WTC11 (cell line): Measurements from ENCODE around the gene MAP4K3. TPM values are rescaled to one million over a fixed set of nuclear protein-coding genes. Genes with fewer than 3 reads are reported as not detected.

Experiments
- ATAC-seq: fragments of 200-7000 bp; cut with Tn5 transposase; 2 replicates; pipeline ENCODE4 v1.10.0; 2021; ENCODE audit warnings: mild to moderate bottlenecking, moderate library complexity
- CTCF ChIA-PET: fragments of 300-600 bp; sonication (Branson Sonifier 250); formaldehyde crosslinking; loops from one replicate; lab custom pipeline; 2021; ENCODE audit warnings: antibody characterized with exemption; lab: Charles Lee
- POLR2A ChIA-PET: fragments of 350-600 bp; sonication (Branson Sonifier 250); formaldehyde crosslinking; loops from one replicate; lab custom pipeline; 2021; ENCODE audit warnings: antibody characterized with exemption; lab: Charles Lee
- DNase-seq: peaks from one replicate; pipeline ENCODE4 v3.0.0; 2021; ENCODE audit warnings: low spot score
- H3K27ac Mint-ChIP-seq: 2 replicates; pipeline ENCODE4 v1.8.0; 2021; ENCODE audit warnings: mixed read lengths
- H3K27me3 Mint-ChIP-seq: 2 replicates; pipeline ENCODE4 v1.8.0; 2021; ENCODE audit warnings: low read depth, mild to moderate bottlenecking, moderate library complexity, mixed read lengths
- H3K36me3 Mint-ChIP-seq: 2 replicates; pipeline ENCODE4 v1.8.0; 2021; ENCODE audit warnings: mixed read lengths
- H3K4me1 Mint-ChIP-seq: 2 replicates; pipeline ENCODE4 v1.8.0; 2022; ENCODE audit warnings: mixed read lengths
- H3K4me3 Mint-ChIP-seq: 2 replicates; pipeline ENCODE4 v1.8.0; 2021; ENCODE audit warnings: mild to moderate bottlenecking, moderate library complexity, mixed read lengths
- H3K9me3 Mint-ChIP-seq: 2 replicates; pipeline ENCODE4 v1.8.0; 2021; ENCODE audit warnings: mixed read lengths
- ELF4 ChIP-seq: sonication (generic); formaldehyde crosslinking; IDR thresholded peaks from 2 replicates; pipeline ENCODE4 v1.8.1; 2022; ENCODE audit warnings: low read depth, mild to moderate bottlenecking, moderate library complexity, missing genetic modification reagents
- FOXK1 ChIP-seq: sonication (generic); formaldehyde crosslinking; IDR thresholded peaks from 2 replicates; pipeline ENCODE4 v1.8.0; 2022; ENCODE audit warnings: mild to moderate bottlenecking, moderate library complexity, missing genetic modification reagents
- NFE2L1 ChIP-seq: sonication (generic); formaldehyde crosslinking; IDR thresholded peaks from 2 replicates; pipeline ENCODE4 v1.8.1; 2023; ENCODE audit warnings: missing genetic modification reagents
- NR2C2 ChIP-seq: sonication (generic); formaldehyde crosslinking; IDR thresholded peaks from 2 replicates; pipeline ENCODE4 v1.8.0; 2022; ENCODE audit warnings: mild to moderate bottlenecking, missing genetic modification reagents
- NR3C1 ChIP-seq: sonication (generic); formaldehyde crosslinking; conservative IDR thresholded peaks from 2 replicates; pipeline ENCODE4 v1.8.1; 2023; ENCODE audit warnings: low read depth, mild to moderate bottlenecking, missing genetic modification reagents
- PRRX2 ChIP-seq: fragments of 250-450 bp; sonication (Bioruptor Pico); IDR thresholded peaks from 2 replicates; pipeline ENCODE4 v1.8.0; 2021; ENCODE audit warnings: mild to moderate bottlenecking
- SP1 ChIP-seq: sonication (generic); formaldehyde crosslinking; conservative IDR thresholded peaks from 2 replicates; pipeline ENCODE4 v1.8.1; 2022; ENCODE audit warnings: missing genetic modification reagents
- TCF7 ChIP-seq: sonication (generic); formaldehyde crosslinking; IDR thresholded peaks from 2 replicates; pipeline ENCODE4 v1.8.0; 2022; ENCODE audit warnings: mild to moderate bottlenecking, low read depth, missing genetic modification reagents, moderate library complexity
- TEAD1 ChIP-seq: sonication (generic); formaldehyde crosslinking; IDR thresholded peaks from 2 replicates; pipeline ENCODE4 v1.8.0; 2022; ENCODE audit warnings: mild to moderate bottlenecking, missing genetic modification reagents
- ZNF232 ChIP-seq: sonication (generic); formaldehyde crosslinking; IDR thresholded peaks from 2 replicates; pipeline ENCODE4 v1.8.0; 2022; ENCODE audit warnings: mild to moderate bottlenecking, missing genetic modification reagents
- ZNF263 ChIP-seq: sonication (generic); formaldehyde crosslinking; IDR thresholded peaks from 2 replicates; pipeline ENCODE4 v1.8.1; 2022; ENCODE audit warnings: low read depth, mild to moderate bottlenecking, moderate library complexity, missing genetic modification reagents
- ZNF671 ChIP-seq: fragments of 250-450 bp; sonication (Bioruptor Pico); IDR thresholded peaks from 2 replicates; pipeline ENCODE4 v1.8.0; 2021; ENCODE audit warnings: mild to moderate bottlenecking
- total RNA-seq: library from RNA; stranded (reverse); gene quantifications from 3 replicates; pipeline ENCODE4 v1.2.3, GENCODE V29; 2021
- TF ChIP-seq, protein P1 (sequence below): fragments of 250-450 bp; sonication (Bioruptor Pico); IDR thresholded peaks from 2 replicates; pipeline ENCODE4 v1.9.0; 2021; ENCODE audit warnings: mild to moderate bottlenecking
- TF ChIP-seq, protein P2 (sequence below): sonication (generic); formaldehyde crosslinking; IDR thresholded peaks from 2 replicates; pipeline ENCODE4 v1.8.0; 2022; ENCODE audit warnings: mild to moderate bottlenecking, missing genetic modification reagents
- TF ChIP-seq, protein P3 (sequence below): fragments of 250-450 bp; sonication (Bioruptor Pico); IDR thresholded peaks from 2 replicates; pipeline ENCODE4 v1.9.0; 2021; ENCODE audit warnings: moderate library complexity, mild to moderate bottlenecking, inconsistent platforms, borderline replicate concordance
- TF ChIP-seq, protein P4 (sequence below): sonication (generic); formaldehyde crosslinking; IDR thresholded peaks from 2 replicates; pipeline ENCODE4 v1.8.1; 2023; ENCODE audit warnings: mild to moderate bottlenecking, missing genetic modification reagents, moderate library complexity
- TF ChIP-seq, protein P5 (sequence below): sonication (generic); formaldehyde crosslinking; IDR thresholded peaks from 2 replicates; pipeline ENCODE4 v1.8.0; 2023; ENCODE audit warnings: missing genetic modification reagents
- TF ChIP-seq, protein P6 (sequence below): fragments of 200-600 bp; IDR thresholded peaks from 2 replicates; pipeline ENCODE4 v1.8.0; 2022; ENCODE audit warnings: antibody characterized with exemption
- TF ChIP-seq, protein P7 (sequence below): sonication (generic); formaldehyde crosslinking; IDR thresholded peaks from 2 replicates; pipeline ENCODE4 v1.8.1; 2022; ENCODE audit warnings: mild to moderate bottlenecking, missing genetic modification reagents, moderate library complexity, borderline replicate concordance
- TF ChIP-seq, protein P8 (sequence below): sonication (generic); formaldehyde crosslinking; IDR thresholded peaks from 2 replicates; pipeline ENCODE4 v1.8.1; 2023; ENCODE audit warnings: mild to moderate bottlenecking, moderate library complexity, missing genetic modification reagents

The MAP4K3 gene
- total RNA-seq, 1 experiment from 2014 or later = 73.2 TPM

DNA sequence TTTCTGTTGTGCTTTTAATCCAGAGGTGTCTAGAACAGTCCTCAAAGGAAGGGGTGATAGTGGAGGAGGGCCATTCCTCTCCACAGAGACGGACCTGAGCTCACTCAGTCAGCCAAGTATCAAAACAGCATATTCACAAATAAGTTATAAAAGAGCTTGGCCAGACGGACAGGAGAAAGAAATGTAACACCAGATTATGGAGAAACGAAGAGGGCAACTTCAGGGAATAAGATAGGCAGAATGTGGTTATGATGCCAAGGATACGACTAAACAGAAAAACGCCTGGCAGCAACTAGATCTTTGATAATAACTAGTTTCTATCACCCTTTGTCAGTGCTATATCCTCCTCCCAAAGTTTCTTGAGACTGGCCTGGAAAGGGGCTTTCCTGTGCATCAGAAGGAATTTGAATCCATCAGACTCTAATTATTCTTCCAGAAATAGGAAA lies 42.5 kb downstream of the MAP4K3 start:
- no peaks in the 10 kb centered on the region for H3K9me3 Mint-ChIP-seq
- DNase-seq (no peak), ATAC-seq (0 out of 2 replicates have a peak, but pooled peaks have one; percentile 22)
- ChIA-PET CTCF (no interaction called here), POLR2A (interaction anchor here (2.0 kb wide), 1 partner anchor 18 kb away, joined by 4 read pairs; no protein-coding TSS in a partner anchor)
- H3K4me3 Mint-ChIP-seq = no peak overlapping the region
- H3K36me3 Mint-ChIP-seq = no peaks in the 10 kb centered on the region
- TF ChIP-seq TCF7 (CRISPR knock-in tag) (no peak), PRRX2 (CRISPR knock-in tag) (no peak), NFE2L1 (CRISPR knock-in tag) (no peak), SP1 (CRISPR knock-in tag) (no peak)
- TF ChIP-seq, protein P1, sequence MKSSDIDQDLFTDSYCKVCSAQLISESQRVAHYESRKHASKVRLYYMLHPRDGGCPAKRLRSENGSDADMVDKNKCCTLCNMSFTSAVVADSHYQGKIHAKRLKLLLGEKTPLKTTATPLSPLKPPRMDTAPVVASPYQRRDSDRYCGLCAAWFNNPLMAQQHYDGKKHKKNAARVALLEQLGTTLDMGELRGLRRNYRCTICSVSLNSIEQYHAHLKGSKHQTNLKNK (CRISPR knock-in tag) = no peak
- TF ChIP-seq, protein P2, sequence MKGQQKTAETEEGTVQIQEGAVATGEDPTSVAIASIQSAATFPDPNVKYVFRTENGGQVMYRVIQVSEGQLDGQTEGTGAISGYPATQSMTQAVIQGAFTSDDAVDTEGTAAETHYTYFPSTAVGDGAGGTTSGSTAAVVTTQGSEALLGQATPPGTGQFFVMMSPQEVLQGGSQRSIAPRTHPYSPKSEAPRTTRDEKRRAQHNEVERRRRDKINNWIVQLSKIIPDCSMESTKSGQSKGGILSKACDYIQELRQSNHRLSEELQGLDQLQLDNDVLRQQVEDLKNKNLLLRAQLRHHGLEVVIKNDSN = no peak
- TF ChIP-seq, protein P3, sequence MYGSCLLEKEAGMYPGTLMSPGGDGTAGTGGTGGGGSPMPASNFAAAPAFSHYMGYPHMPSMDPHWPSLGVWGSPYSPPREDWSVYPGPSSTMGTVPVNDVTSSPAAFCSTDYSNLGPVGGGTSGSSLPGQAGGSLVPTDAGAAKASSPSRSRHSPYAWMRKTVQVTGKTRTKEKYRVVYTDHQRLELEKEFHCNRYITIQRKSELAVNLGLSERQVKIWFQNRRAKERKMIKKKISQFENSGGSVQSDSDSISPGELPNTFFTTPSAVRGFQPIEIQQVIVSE (CRISPR knock-in tag) = no peak
- no peaks in the 10 kb centered on the region for H3K27me3 Mint-ChIP-seq
- H3K4me1 Mint-ChIP-seq = peaks cover 37% of the 10 kb centered on the region
- H3K27ac Mint-ChIP-seq = peak overlapping the region; percentile 85

DNA sequence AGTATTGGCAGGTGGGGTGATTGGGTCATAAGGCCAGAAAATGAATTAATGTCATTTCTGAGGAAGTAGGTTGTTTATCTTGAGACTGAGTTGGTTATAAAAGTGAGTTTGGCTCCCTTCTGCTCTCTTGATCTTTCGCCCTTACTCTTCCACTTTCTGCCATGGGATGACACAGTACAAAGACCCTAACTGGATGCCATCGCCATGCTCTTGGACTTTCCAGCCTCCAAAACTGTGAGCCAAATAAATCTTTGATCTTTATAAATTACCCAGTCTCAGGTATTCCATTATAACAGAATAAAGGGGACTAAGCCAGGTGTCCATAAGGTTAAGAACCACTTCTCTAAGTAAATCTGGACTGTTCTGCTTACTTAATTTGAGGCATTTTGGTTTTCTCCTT lies 44.4 kb downstream of the MAP4K3 start:
- Mint-ChIP-seq H3K27ac (no peak overlapping the region), H3K4me1 (peaks cover 49% of the 10 kb centered on the region), H3K4me3 (no peak overlapping the region), H3K36me3 (no peaks in the 10 kb centered on the region), H3K27me3 (no peaks in the 10 kb centered on the region), H3K9me3 (no peaks in the 10 kb centered on the region)
- DNase-seq = no peak
- ChIA-PET POLR2A (no interaction called here), CTCF (interaction anchor here (0.5 kb wide), 1 partner anchor 94 kb away, joined by 3 read pairs; no protein-coding TSS in a partner anchor)
- TF ChIP-seq, protein P3 (CRISPR knock-in tag) = no peak
- TF ChIP-seq ZNF232 (CRISPR knock-in tag) (no peak), SP1 (CRISPR knock-in tag) (no peak)
- no peak for ATAC-seq

DNA sequence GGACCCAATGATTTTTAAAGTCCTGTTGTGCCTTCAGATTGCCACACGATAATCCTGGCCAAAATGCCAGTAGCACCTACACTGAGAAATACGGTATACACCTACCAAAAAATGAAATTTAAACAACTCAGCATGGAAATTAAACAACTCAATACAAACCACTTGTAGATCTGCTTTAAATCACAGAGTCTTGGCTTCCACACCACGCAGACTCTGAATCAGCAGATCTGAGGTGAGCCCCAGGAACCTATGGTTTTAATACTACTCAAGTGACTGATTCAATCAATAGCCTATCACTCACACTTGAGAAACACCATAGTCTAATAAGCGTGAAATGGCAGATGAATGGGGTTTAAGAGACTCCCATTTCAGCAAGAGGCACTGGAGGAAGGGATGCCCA lies 46.9 kb downstream of the MAP4K3 start:
- H3K9me3 Mint-ChIP-seq = peaks cover 10% of the 10 kb centered on the region
- no peak for TF ChIP-seq FOXK1
- TF ChIP-seq, all 79 proteins: peak for 0
- ATAC-seq (no peak), DNase-seq (no peak)
- Mint-ChIP-seq H3K27ac (peak overlapping the region; percentile 75), H3K36me3 (peaks cover 17% of the 10 kb centered on the region), H3K4me1 (peaks cover 49% of the 10 kb centered on the region), H3K27me3 (no peaks in the 10 kb centered on the region), H3K4me3 (no peak overlapping the region)
- ChIA-PET CTCF (no interaction called here), POLR2A (no interaction called here)

DNA sequence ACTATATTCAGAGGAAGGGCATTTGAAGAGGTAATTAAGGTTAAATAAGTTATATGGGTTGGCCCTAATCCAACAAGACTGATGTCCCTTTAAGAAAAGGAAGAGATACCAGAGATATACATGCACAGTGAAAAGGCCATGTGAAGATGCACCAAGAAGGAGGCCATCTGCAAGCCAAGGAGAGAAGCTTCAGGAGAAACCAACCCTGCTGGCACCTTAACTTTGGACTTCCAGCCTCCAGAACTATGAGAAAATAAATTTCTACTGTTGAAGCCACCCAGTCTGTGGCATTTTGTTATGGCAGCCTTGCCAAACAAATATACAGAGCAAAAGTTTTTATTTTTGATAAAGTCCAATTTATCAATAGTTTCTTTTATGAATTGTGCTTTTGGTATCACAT lies 51.0 kb downstream of the MAP4K3 start:
- peaks cover 60% of the 10 kb centered on the region for H3K4me1 Mint-ChIP-seq
- no peak for ATAC-seq
- ChIA-PET CTCF (no interaction called here), POLR2A (interaction anchor here (0.7 kb wide), 1 partner anchor 22 kb away, joined by 3 read pairs; no protein-coding TSS in a partner anchor)
- DNase-seq = no peak
- H3K27ac Mint-ChIP-seq = no peak overlapping the region
- no peak overlapping the region for H3K4me3 Mint-ChIP-seq
- peaks cover 21% of the 10 kb centered on the region for H3K36me3 Mint-ChIP-seq
- H3K27me3 Mint-ChIP-seq = no peaks in the 10 kb centered on the region
- peaks cover 15% of the 10 kb centered on the region for H3K9me3 Mint-ChIP-seq
- no peak for TF ChIP-seq ZNF263 (CRISPR knock-in tag)
- TF ChIP-seq NR3C1 (CRISPR knock-in tag) = no peak
- no peak for TF ChIP-seq ZNF232 (CRISPR knock-in tag)
- TF ChIP-seq, protein P4, sequence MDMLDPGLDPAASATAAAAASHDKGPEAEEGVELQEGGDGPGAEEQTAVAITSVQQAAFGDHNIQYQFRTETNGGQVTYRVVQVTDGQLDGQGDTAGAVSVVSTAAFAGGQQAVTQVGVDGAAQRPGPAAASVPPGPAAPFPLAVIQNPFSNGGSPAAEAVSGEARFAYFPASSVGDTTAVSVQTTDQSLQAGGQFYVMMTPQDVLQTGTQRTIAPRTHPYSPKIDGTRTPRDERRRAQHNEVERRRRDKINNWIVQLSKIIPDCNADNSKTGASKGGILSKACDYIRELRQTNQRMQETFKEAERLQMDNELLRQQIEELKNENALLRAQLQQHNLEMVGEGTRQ = no peak
- no peak for TF ChIP-seq ELF4 (CRISPR knock-in tag)
- TF ChIP-seq, protein P5, sequence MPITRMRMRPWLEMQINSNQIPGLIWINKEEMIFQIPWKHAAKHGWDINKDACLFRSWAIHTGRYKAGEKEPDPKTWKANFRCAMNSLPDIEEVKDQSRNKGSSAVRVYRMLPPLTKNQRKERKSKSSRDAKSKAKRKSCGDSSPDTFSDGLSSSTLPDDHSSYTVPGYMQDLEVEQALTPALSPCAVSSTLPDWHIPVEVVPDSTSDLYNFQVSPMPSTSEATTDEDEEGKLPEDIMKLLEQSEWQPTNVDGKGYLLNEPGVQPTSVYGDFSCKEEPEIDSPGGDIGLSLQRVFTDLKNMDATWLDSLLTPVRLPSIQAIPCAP = no peak
- TF ChIP-seq, protein P6, sequence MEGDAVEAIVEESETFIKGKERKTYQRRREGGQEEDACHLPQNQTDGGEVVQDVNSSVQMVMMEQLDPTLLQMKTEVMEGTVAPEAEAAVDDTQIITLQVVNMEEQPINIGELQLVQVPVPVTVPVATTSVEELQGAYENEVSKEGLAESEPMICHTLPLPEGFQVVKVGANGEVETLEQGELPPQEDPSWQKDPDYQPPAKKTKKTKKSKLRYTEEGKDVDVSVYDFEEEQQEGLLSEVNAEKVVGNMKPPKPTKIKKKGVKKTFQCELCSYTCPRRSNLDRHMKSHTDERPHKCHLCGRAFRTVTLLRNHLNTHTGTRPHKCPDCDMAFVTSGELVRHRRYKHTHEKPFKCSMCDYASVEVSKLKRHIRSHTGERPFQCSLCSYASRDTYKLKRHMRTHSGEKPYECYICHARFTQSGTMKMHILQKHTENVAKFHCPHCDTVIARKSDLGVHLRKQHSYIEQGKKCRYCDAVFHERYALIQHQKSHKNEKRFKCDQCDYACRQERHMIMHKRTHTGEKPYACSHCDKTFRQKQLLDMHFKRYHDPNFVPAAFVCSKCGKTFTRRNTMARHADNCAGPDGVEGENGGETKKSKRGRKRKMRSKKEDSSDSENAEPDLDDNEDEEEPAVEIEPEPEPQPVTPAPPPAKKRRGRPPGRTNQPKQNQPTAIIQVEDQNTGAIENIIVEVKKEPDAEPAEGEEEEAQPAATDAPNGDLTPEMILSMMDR = no peak
- TF ChIP-seq, protein P7, sequence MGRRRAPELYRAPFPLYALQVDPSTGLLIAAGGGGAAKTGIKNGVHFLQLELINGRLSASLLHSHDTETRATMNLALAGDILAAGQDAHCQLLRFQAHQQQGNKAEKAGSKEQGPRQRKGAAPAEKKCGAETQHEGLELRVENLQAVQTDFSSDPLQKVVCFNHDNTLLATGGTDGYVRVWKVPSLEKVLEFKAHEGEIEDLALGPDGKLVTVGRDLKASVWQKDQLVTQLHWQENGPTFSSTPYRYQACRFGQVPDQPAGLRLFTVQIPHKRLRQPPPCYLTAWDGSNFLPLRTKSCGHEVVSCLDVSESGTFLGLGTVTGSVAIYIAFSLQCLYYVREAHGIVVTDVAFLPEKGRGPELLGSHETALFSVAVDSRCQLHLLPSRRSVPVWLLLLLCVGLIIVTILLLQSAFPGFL (CRISPR knock-in tag) = no peak
- TF ChIP-seq NR2C2 = no peak
- TF ChIP-seq ZNF671 (CRISPR knock-in tag) = no peak
- TF ChIP-seq, protein P8, sequence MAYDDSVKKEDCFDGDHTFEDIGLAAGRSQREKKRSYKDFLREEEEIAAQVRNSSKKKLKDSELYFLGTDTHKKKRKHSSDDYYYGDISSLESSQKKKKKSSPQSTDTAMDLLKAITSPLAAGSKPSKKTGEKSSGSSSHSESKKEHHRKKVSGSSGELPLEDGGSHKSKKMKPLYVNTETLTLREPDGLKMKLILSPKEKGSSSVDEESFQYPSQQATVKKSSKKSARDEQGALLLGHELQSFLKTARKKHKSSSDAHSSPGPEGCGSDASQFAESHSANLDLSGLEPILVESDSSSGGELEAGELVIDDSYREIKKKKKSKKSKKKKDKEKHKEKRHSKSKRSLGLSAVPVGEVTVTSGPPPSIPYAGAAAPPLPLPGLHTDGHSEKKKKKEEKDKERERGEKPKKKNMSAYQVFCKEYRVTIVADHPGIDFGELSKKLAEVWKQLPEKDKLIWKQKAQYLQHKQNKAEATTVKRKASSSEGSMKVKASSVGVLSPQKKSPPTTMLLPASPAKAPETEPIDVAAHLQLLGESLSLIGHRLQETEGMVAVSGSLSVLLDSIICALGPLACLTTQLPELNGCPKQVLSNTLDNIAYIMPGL (CRISPR knock-in tag) = no peak
- no peak for TF ChIP-seq TEAD1
